Memory B cell (primary cell): ENCODE measurements around the gene S100A6.

ENCODE experiments used
- ATAC-seq: fragments of 150-1000 bp; cut with Tn5 transposase; 2 replicates; pipeline ENCODE4 v1.10.0; 2021; ENCODE audit warnings: low read depth, mild to moderate bottlenecking, moderate library complexity
- DNase-seq, 2 donors: peaks; one replicate each; pipeline ENCODE4 v3.0.0; 2022; ENCODE audit warnings: low spot score in 2 of 2
- H3K27ac Mint-ChIP-seq: one replicate; pipeline ENCODE4 v1.8.0; 2022; ENCODE audit warnings: mild to moderate bottlenecking, moderate library complexity, mixed read lengths
- H3K27me3 Mint-ChIP-seq: one replicate; pipeline ENCODE4 v1.8.0; 2022; ENCODE audit warnings: mixed read lengths
- H3K36me3 Mint-ChIP-seq: one replicate; pipeline ENCODE4 v1.8.0; 2022; ENCODE audit warnings: mild to moderate bottlenecking, mixed read lengths
- H3K4me1 Mint-ChIP-seq: one replicate; pipeline ENCODE4 v1.8.0; 2022; ENCODE audit warnings: mixed read lengths
- H3K4me3 Mint-ChIP-seq: one replicate; pipeline ENCODE4 v1.8.0; 2022; ENCODE audit warnings: mild to moderate bottlenecking, moderate library complexity, mixed read lengths
- H3K9me3 Mint-ChIP-seq: one replicate; pipeline ENCODE4 v1.8.0; 2022; ENCODE audit warnings: mixed read lengths

S100A6 gene

GRCh38 chr1:153556348-153556747, 20.6 kb upstream of the S100A6 start:
- no peaks in the 10 kb centered on the region for H3K36me3 Mint-ChIP-seq
- peaks cover 3% of the 10 kb centered on the region for H3K4me1 Mint-ChIP-seq
- no peaks in the 10 kb centered on the region for H3K9me3 Mint-ChIP-seq
- no peak overlapping the region for H3K4me3 Mint-ChIP-seq
- no peaks in the 10 kb centered on the region for H3K27me3 Mint-ChIP-seq
- no peak overlapping the region for H3K27ac Mint-ChIP-seq
- ATAC-seq: no peak
- no peak for DNase-seq

- Mint-ChIP-seq H3K4me1 (peaks cover 3% of the 10 kb centered on the region), H3K9me3 (no peaks in the 10 kb centered on the region), H3K4me3 (no peak overlapping the region), H3K27me3 (peaks cover 2% of the 10 kb centered on the region), H3K27ac (no peak overlapping the region), H3K36me3 (no peaks in the 10 kb centered on the region)
- DNase-seq (no peak), ATAC-seq (no peak)
Measured at GRCh38 chr1:153553830-153554541, 18.2 kb upstream of the S100A6 start.

GRCh38 chr1:153553096-153553495, 17.3 kb upstream of the S100A6 start:
- H3K4me3 Mint-ChIP-seq: no peak overlapping the region
- ATAC-seq: no peak
- no peaks in the 10 kb centered on the region for H3K9me3 Mint-ChIP-seq
- no peak overlapping the region for H3K27ac Mint-ChIP-seq
- H3K36me3 Mint-ChIP-seq: no peaks in the 10 kb centered on the region
- H3K4me1 Mint-ChIP-seq: peaks cover 3% of the 10 kb centered on the region
- no peak for DNase-seq
- H3K27me3 Mint-ChIP-seq: peaks cover 2% of the 10 kb centered on the region

- Mint-ChIP-seq H3K4me3 (no peak overlapping the region), H3K9me3 (no peaks in the 10 kb centered on the region), H3K27ac (no peak overlapping the region), H3K4me1 (peaks cover 3% of the 10 kb centered on the region), H3K36me3 (no peaks in the 10 kb centered on the region), H3K27me3 (peaks cover 2% of the 10 kb centered on the region)
- DNase-seq: no peak
- ATAC-seq: no peak
Measured at GRCh38 chr1:153552335-153552734, 16.5 kb upstream of the S100A6 start.

GRCh38 chr1:153550827-153551500, 15.2 kb upstream of the S100A6 start:
- ATAC-seq (no peak), DNase-seq (no peak)
- peaks cover 2% of the 10 kb centered on the region for H3K27me3 Mint-ChIP-seq
- no peaks in the 10 kb centered on the region for H3K9me3 Mint-ChIP-seq
- peaks cover 5% of the 10 kb centered on the region for H3K4me1 Mint-ChIP-seq
- no peak overlapping the region for H3K27ac Mint-ChIP-seq
- H3K4me3 Mint-ChIP-seq: no peak overlapping the region
- H3K36me3 Mint-ChIP-seq: no peaks in the 10 kb centered on the region

GRCh38 chr1:153550398-153550758, 14.6 kb upstream of the S100A6 start:
- Mint-ChIP-seq H3K9me3 (no peaks in the 10 kb centered on the region), H3K4me3 (no peak overlapping the region), H3K4me1 (peaks cover 11% of the 10 kb centered on the region), H3K36me3 (no peaks in the 10 kb centered on the region), H3K27ac (no peak overlapping the region), H3K27me3 (peaks cover 2% of the 10 kb centered on the region)
- ATAC-seq (no peak), DNase-seq (no peak)

- ATAC-seq (no peak), DNase-seq (no peak)
- H3K4me3 Mint-ChIP-seq: no peak overlapping the region
- peaks cover 2% of the 10 kb centered on the region for H3K27me3 Mint-ChIP-seq
- no peaks in the 10 kb centered on the region for H3K9me3 Mint-ChIP-seq
- peaks cover 16% of the 10 kb centered on the region for H3K4me1 Mint-ChIP-seq
- H3K36me3 Mint-ChIP-seq: no peaks in the 10 kb centered on the region
- no peak overlapping the region for H3K27ac Mint-ChIP-seq
Measured at GRCh38 chr1:153549741-153550397, 14.1 kb upstream of the S100A6 start.

GRCh38 chr1:153548722-153549688, 13.2 kb upstream of the S100A6 start, which contains the start of gene S100A3:
Gene S100A3, minus strand, starts transcription at chr1:153549258. Its CDS starts 773 bp downstream, at chr1:153548485.
- Mint-ChIP-seq H3K4me3 (no peak within 1 kb of the TSS), H3K27me3 (peaks cover 2% of the 10 kb centered on the region), H3K36me3 (peaks cover 2% of the 10 kb centered on the region), H3K27ac (no peak within 1 kb of the TSS), H3K9me3 (no peaks in the 10 kb centered on the region), H3K4me1 (peaks cover 24% of the 10 kb centered on the region)
- DNase-seq: no peak
- no peak for ATAC-seq

GRCh38 chr1:153547560-153548551, 12.1 kb upstream of the S100A6 start:
- Mint-ChIP-seq H3K27ac (no peak overlapping the region), H3K9me3 (no peaks in the 10 kb centered on the region), H3K4me1 (peaks cover 26% of the 10 kb centered on the region), H3K36me3 (peaks cover 4% of the 10 kb centered on the region), H3K4me3 (no peak overlapping the region), H3K27me3 (peaks cover 2% of the 10 kb centered on the region)
- no peak for ATAC-seq
- no peak for DNase-seq

GRCh38 chr1:153546796-153547559, 11.2 kb upstream of the S100A6 start:
- ATAC-seq (no peak), DNase-seq (no peak)
- Mint-ChIP-seq H3K4me3 (no peak overlapping the region), H3K4me1 (peaks cover 29% of the 10 kb centered on the region), H3K27ac (no peak overlapping the region), H3K36me3 (peaks cover 4% of the 10 kb centered on the region), H3K9me3 (no peaks in the 10 kb centered on the region), H3K27me3 (peaks cover 2% of the 10 kb centered on the region)

GRCh38 chr1:153546371-153546770, 10.6 kb upstream of the S100A6 start:
- Mint-ChIP-seq H3K9me3 (no peaks in the 10 kb centered on the region), H3K4me1 (peaks cover 35% of the 10 kb centered on the region), H3K36me3 (peaks cover 4% of the 10 kb centered on the region), H3K27me3 (peaks cover 2% of the 10 kb centered on the region), H3K27ac (no peak overlapping the region), H3K4me3 (peak overlapping the region; percentile 24)
- DNase-seq: no peak
- ATAC-seq: no peak
